ENCODE data around the gene TRMT10C. TPM values are rescaled to one million over a fixed set of nuclear protein-coding genes. Genes with fewer than 3 reads are reported as not detected.

The TRMT10C gene
- total RNA-seq, 3 donors from 2014 or later, result 17.8 to 27.2 (median 25.6) TPM

DNA sequence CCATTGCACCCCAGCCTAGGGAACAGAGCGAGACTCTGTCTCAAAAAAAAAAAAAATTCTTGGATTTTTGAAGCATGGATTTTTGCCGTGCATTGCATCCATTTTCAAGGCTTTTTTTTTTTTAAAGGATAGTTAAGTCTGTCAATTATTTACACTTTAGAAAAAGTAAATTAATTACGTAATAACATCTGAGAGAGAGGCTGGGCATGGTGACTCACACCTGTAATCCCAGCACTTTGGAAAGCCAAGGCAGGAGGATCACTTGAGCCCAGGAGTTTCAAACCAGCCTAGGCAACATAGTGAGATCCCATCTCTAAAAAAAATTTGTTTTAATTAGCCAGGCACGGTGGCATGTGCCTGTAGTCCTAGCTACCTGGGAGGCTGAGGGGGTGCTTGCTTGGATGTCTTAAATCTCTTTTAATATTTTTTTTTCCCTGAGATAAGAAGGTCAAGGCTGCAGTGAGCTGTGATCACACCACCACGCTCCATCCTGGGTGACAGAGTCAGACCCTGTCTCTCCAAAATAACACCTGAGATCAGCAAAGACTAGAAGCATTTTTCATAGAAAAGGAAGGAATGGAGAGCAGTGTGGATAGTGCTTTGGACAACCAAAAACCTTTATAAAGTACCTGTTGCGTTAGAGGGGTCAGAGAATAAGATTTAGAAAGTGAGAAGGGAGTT is 41.8 kb upstream of the TRMT10C start:
- Histone ChIP-seq H3K36me3 (no peaks in the 10 kb centered on the region), H3K9me3 (no peaks in the 10 kb centered on the region), H3K27ac (no peak overlapping the region), H3K27me3 (no peaks in the 10 kb centered on the region), H3K4me3 (no peak overlapping the region), H3K4me1 (no peaks in the 10 kb centered on the region)
- intact Hi-C loops (cut with DNase I; ENCODE audit: low total_unique reads), result no loop called here
- DNase-seq (ENCODE audit: low spot score in 2 of 2), result no peak
- TF ChIP-seq POLR2AphosphoS5 (IDR thresholded peaks at IDR 0.05) (no peak), POLR2A (IDR thresholded peaks at IDR 0.05) (no peak)
- TF ChIP-seq, protein P1, sequence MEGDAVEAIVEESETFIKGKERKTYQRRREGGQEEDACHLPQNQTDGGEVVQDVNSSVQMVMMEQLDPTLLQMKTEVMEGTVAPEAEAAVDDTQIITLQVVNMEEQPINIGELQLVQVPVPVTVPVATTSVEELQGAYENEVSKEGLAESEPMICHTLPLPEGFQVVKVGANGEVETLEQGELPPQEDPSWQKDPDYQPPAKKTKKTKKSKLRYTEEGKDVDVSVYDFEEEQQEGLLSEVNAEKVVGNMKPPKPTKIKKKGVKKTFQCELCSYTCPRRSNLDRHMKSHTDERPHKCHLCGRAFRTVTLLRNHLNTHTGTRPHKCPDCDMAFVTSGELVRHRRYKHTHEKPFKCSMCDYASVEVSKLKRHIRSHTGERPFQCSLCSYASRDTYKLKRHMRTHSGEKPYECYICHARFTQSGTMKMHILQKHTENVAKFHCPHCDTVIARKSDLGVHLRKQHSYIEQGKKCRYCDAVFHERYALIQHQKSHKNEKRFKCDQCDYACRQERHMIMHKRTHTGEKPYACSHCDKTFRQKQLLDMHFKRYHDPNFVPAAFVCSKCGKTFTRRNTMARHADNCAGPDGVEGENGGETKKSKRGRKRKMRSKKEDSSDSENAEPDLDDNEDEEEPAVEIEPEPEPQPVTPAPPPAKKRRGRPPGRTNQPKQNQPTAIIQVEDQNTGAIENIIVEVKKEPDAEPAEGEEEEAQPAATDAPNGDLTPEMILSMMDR (IDR thresholded peaks at IDR 0.05), result no peak

DNA sequence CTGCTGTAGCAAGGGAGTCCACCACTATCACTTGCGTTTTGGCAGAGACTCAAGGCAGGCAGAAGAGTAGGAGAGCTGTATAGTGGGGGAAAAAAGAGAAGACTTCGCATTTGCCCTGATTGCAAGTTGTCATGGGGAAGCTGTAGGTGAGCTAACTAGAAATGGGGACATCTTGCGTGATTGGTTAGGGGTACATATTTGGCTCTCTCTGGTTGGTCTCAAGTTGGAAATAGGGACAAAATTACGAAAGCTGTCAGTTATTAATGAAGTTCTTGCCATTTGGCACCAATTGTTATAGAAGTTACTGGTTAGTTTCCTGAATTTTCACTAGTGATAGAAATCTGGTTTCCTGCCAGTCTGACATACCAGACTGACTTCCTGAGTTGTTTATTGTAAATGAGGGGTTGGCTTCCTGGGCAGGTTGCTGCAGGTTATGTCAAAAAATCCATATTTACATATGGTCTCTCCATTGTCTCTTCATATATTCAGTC is 40.4 kb upstream of the TRMT10C start:
- intact Hi-C loops (cut with DNase I; ENCODE audit: low total_unique reads), result no loop called here
- Histone ChIP-seq H3K27ac (no peak overlapping the region), H3K27me3 (no peaks in the 10 kb centered on the region), H3K36me3 (no peaks in the 10 kb centered on the region), H3K4me3 (no peak overlapping the region), H3K4me1 (no peaks in the 10 kb centered on the region), H3K9me3 (peaks cover 3 to 5% of the 10 kb centered on the region in 2 donors)
- no peak for DNase-seq (ENCODE audit: low spot score in 2 of 2)
- TF ChIP-seq, protein P1 (IDR thresholded peaks at IDR 0.05), result no peak
- TF ChIP-seq POLR2AphosphoS5 (IDR thresholded peaks at IDR 0.05) (no peak), POLR2A (IDR thresholded peaks at IDR 0.05) (no peak)

GRCh38 chr3:101527441-101527840 is 34.2 kb upstream of the TRMT10C start:
- no peaks in the 10 kb centered on the region for H3K27me3 ChIP-seq
- no peak overlapping the region for H3K27ac ChIP-seq
- DNase-seq (ENCODE audit: low spot score in 2 of 2), result no peak
- no peak overlapping the region for H3K4me3 ChIP-seq
- H3K36me3 ChIP-seq, result no peaks in the 10 kb centered on the region
- intact Hi-C loops (cut with DNase I; ENCODE audit: low total_unique reads), result no loop called here
- TF ChIP-seq, protein P1 (IDR thresholded peaks at IDR 0.05), result no peak
- TF ChIP-seq POLR2A (IDR thresholded peaks at IDR 0.05), result no peak
- TF ChIP-seq POLR2AphosphoS5 (IDR thresholded peaks at IDR 0.05), result no peak
- H3K4me1 ChIP-seq, result no peaks in the 10 kb centered on the region
- peaks cover 3 to 5% of the 10 kb centered on the region in 2 donors for H3K9me3 ChIP-seq

- no peak for TF ChIP-seq POLR2AphosphoS5 (IDR thresholded peaks at IDR 0.05)
- TF ChIP-seq, protein P1 (IDR thresholded peaks at IDR 0.05), result no peak
- no peak for TF ChIP-seq POLR2A (IDR thresholded peaks at IDR 0.05)
- Histone ChIP-seq H3K36me3 (no peaks in the 10 kb centered on the region), H3K4me1 (no peaks in the 10 kb centered on the region), H3K9me3 (peaks cover 3 to 5% of the 10 kb centered on the region in 2 donors), H3K27ac (no peak overlapping the region), H3K27me3 (no peaks in the 10 kb centered on the region), H3K4me3 (no peak overlapping the region)
- DNase-seq (ENCODE audit: low spot score in 2 of 2), result no peak
- intact Hi-C loops (cut with DNase I; ENCODE audit: low total_unique reads), result no loop called here
Observed at GRCh38 chr3:101527906-101528305, 33.8 kb upstream of the TRMT10C start.

- no peak overlapping the region for H3K27ac ChIP-seq
- no peaks in the 10 kb centered on the region for H3K27me3 ChIP-seq
- H3K4me3 ChIP-seq, result no peak overlapping the region
- H3K4me1 ChIP-seq, result no peaks in the 10 kb centered on the region
- intact Hi-C loops (cut with DNase I; ENCODE audit: low total_unique reads), result no loop called here
- DNase-seq (ENCODE audit: low spot score in 2 of 2), result no peak
- peaks cover 3 to 5% of the 10 kb centered on the region in 2 donors for H3K9me3 ChIP-seq
- H3K36me3 ChIP-seq, result no peaks in the 10 kb centered on the region
- no peak for TF ChIP-seq POLR2A (IDR thresholded peaks at IDR 0.05)
- TF ChIP-seq, protein P1 (IDR thresholded peaks at IDR 0.05), result no peak
- no peak for TF ChIP-seq POLR2AphosphoS5 (IDR thresholded peaks at IDR 0.05)
Observed at GRCh38 chr3:101529816-101530685, 31.6 kb upstream of the TRMT10C start.

Data from breast epithelium (tissue), 4 donors.